Epithelial cell of prostate (primary cell): ENCODE measurements around the gene RHOJ.
"Not testable (repeated sequence)": the region's sequence is repeated elsewhere in the genome, so short reads cannot be mapped to it uniquely, and the experiment has no call there.

Experiments used
- DNase-seq: peaks from one replicate; pipeline ENCODE4 v3.0.0-alpha.2; 2011; ENCODE audit warnings: low read depth, low spot score
- H3K27ac ChIP-seq: fragments of 450-650 bp; 2 replicates; pipeline ENCODE4 v1.5.1; 2017; ENCODE audit warnings: mild to moderate bottlenecking

The RHOJ gene

GRCh38 chr14:63290741-63291430 is 86.6 kb downstream of the RHOJ start:
- H3K27ac ChIP-seq = no peak overlapping the region
- no peak for DNase-seq

GRCh38 chr14:63292805-63293204 is 88.6 kb downstream of the RHOJ start:
- no peak for DNase-seq
- H3K27ac ChIP-seq = no peak overlapping the region

GRCh38 chr14:63295231-63295685 is 91.0 kb downstream of the RHOJ start:
- DNase-seq = no peak

GRCh38 chr14:63296060-63296563 is 91.9 kb downstream of the RHOJ start:
- DNase-seq = no peak
- no peak overlapping the region for H3K27ac ChIP-seq

More at GRCh38 chr14:63295231-63295685, 91.0 kb downstream of the RHOJ start:
- H3K27ac ChIP-seq = no peak overlapping the region

GRCh38 chr14:63297372-63298063 is 93.3 kb downstream of the RHOJ start:
- H3K27ac ChIP-seq = no peak overlapping the region
- no peak for DNase-seq

- DNase-seq = no peak
- H3K27ac ChIP-seq = no peak overlapping the region
These were observed 95.3 kb downstream of the RHOJ start for GRCh38 chr14:63299351-63300110.

GRCh38 chr14:63300854-63301253 is 96.6 kb downstream of the RHOJ start:
- DNase-seq = no peak

GRCh38 chr14:63301891-63302534 is 97.8 kb downstream of the RHOJ start:
- no peak overlapping the region for H3K27ac ChIP-seq
- DNase-seq = no peak

More at GRCh38 chr14:63300854-63301253, 96.6 kb downstream of the RHOJ start:
- H3K27ac ChIP-seq = no peak overlapping the region

- DNase-seq, H3K27ac ChIP-seq: not testable (repeated sequence)
These were observed 100.2 kb downstream of the RHOJ start for GRCh38 chr14:63304429-63304828.

GRCh38 chr14:63308723-63309317 is 104.6 kb downstream of the RHOJ start:
- no peak for DNase-seq

GRCh38 chr14:63318835-63319234 is 114.6 kb downstream of the RHOJ start, which contains the start of gene GPHB5:
Gene GPHB5, minus strand, starts transcription at chr14:63318935. Its CDS starts 1,086 bp downstream, at chr14:63317849.
- no peak for DNase-seq
- H3K27ac ChIP-seq = no peak within 1 kb of the TSS

More at GRCh38 chr14:63308723-63309317, 104.6 kb downstream of the RHOJ start:
- H3K27ac ChIP-seq = no peak overlapping the region

GRCh38 chr14:63322472-63322871 is 118.2 kb downstream of the RHOJ start:
- no peak overlapping the region for H3K27ac ChIP-seq
- DNase-seq = no peak

GRCh38 chr14:63322897-63323573 is 118.8 kb downstream of the RHOJ start:
- no peak overlapping the region for H3K27ac ChIP-seq
- no peak for DNase-seq

- no peak overlapping the region for H3K27ac ChIP-seq
- no peak for DNase-seq
These were observed 122.6 kb downstream of the RHOJ start for GRCh38 chr14:63326840-63327239.

GRCh38 chr14:63328787-63329737 is 124.8 kb downstream of the RHOJ start:
- no peak for DNase-seq
- no peak overlapping the region for H3K27ac ChIP-seq

GRCh38 chr14:63342371-63342770 is 138.1 kb downstream of the RHOJ start:
- DNase-seq = no peak

More at GRCh38 chr14:63342371-63342770, 138.1 kb downstream of the RHOJ start:
- H3K27ac ChIP-seq = no peak overlapping the region
